GM19372 (cell line): ENCODE measurements around the gene MUC5AC.

Experiments
- ATAC-seq: cut with Tn5 transposase; IDR thresholded peaks from one replicate; pipeline ENCODE4 v1.9.1; 2021; ENCODE audit warnings: mild to moderate bottlenecking, low read depth, moderate library complexity; ENCODE audit not compliant: unreplicated experiment

MUC5AC gene

GRCh38 chr11:1220941-1221721 lies 63.4 kb downstream of the MUC5AC start:
- no peak for ATAC-seq

GRCh38 chr11:1221848-1222311 lies 64.1 kb downstream of the MUC5AC start:
- no peak for ATAC-seq

GRCh38 chr11:1222491-1223345 lies 65.0 kb downstream of the MUC5AC start, which contains the start of gene MUC5B:
Gene MUC5B, plus strand, starts transcription at chr11:1223066. Its CDS starts 58 bp downstream, at chr11:1223124.
- ATAC-seq = no peak

GRCh38 chr11:1223346-1224110 lies 65.8 kb downstream of the MUC5AC start:
- ATAC-seq = no peak

- no peak for ATAC-seq
Observed at GRCh38 chr11:1224111-1224490, 66.3 kb downstream of the MUC5AC start.

- no peak for ATAC-seq
Observed at GRCh38 chr11:1224491-1225385, 67.0 kb downstream of the MUC5AC start.

GRCh38 chr11:1225386-1226225 lies 67.9 kb downstream of the MUC5AC start:
- ATAC-seq = no peak

GRCh38 chr11:1226226-1226985 lies 68.7 kb downstream of the MUC5AC start:
- no peak for ATAC-seq

- no peak for ATAC-seq
Observed at GRCh38 chr11:1226986-1227550, 69.3 kb downstream of the MUC5AC start.

GRCh38 chr11:1227551-1228100 lies 69.9 kb downstream of the MUC5AC start:
- ATAC-seq = no peak

GRCh38 chr11:1228101-1228821 lies 70.5 kb downstream of the MUC5AC start:
- ATAC-seq = no peak

- ATAC-seq = no peak
Observed at GRCh38 chr11:1228921-1229451, 71.2 kb downstream of the MUC5AC start.

- ATAC-seq = no peak
Observed at GRCh38 chr11:1229471-1230120, 71.8 kb downstream of the MUC5AC start.

GRCh38 chr11:1230121-1230455 lies 72.3 kb downstream of the MUC5AC start:
- no peak for ATAC-seq

- no peak for ATAC-seq
Observed at GRCh38 chr11:1230456-1231395, 73.0 kb downstream of the MUC5AC start.
